Vagina (tissue), 2 donors: ENCODE measurements around the gene ALPK1.

Experiments
- CTCF ChIP-seq, 3 experiments: fragments of 450-650 bp in 2 of 3; fragments of 200-600 bp in 1 of 3; sonication (generic) in 1 of 3; IDR thresholded peaks; one replicate each; pipeline ENCODE4 v1.5.1; 2017 to 2019; ENCODE audit warnings: antibody characterized with exemption in 3 of 3, mild to moderate bottlenecking in 2 of 3, moderate library complexity in 2 of 3
- POLR2A ChIP-seq, 2 donors: fragments of 450-650 bp; IDR thresholded peaks; one replicate each; pipeline ENCODE4 v1.6.1; 2017; ENCODE audit warnings: antibody characterized with exemption in 2 of 2, mild to moderate bottlenecking in 2 of 2, moderate library complexity in 2 of 2
- POLR2AphosphoS5 ChIP-seq, 2 donors: sonication (generic); formaldehyde crosslinking; IDR thresholded peaks; one replicate each; pipeline ENCODE4 v1.9.0; 2017; ENCODE audit warnings: antibody characterized with exemption in 2 of 2, mild to moderate bottlenecking in 2 of 2, low read depth in 1 of 2; ENCODE audit not compliant: insufficient read depth in 1 of 2

- no peak for TF ChIP-seq CTCF (IDR thresholded peaks at IDR 0.05)
- TF ChIP-seq POLR2A (IDR thresholded peaks at IDR 0.05) = no peak
- no peak for TF ChIP-seq POLR2AphosphoS5 (IDR thresholded peaks at IDR 0.05; ENCODE audit: insufficient read depth in 1 of 2, low read depth in 1 of 2)
Measured at GRCh38 chr4:112290341-112290740, 6.8 kb upstream of the ALPK1 start.
